Effector memory CD4-positive, alpha-beta T cell (primary cell): ENCODE results near the gene FBXL12.
"Not testable (repeated sequence)": the region's sequence is repeated elsewhere in the genome, so short reads cannot be mapped to it uniquely, and the experiment has no call there.

Experiments
- DNase-seq, 3 donors: peaks; one replicate each; pipeline ENCODE4 v3.0.0-alpha.2; 2020
- H3K27ac ChIP-seq: 2 replicates; pipeline ENCODE4 v1.7.0; 2013; ENCODE audit warnings: mild to moderate bottlenecking, low read length, moderate library complexity; ENCODE audit not compliant: insufficient read depth, poor library complexity, severe bottlenecking
- H3K27me3 ChIP-seq: replicated peaks from 2 replicates; pipeline ENCODE4 v1.7.0; 2013; ENCODE audit warnings: mild to moderate bottlenecking, low read length; ENCODE audit not compliant: insufficient read depth, control insufficient read depth, poor library complexity, severe bottlenecking
- H3K36me3 ChIP-seq: 2 replicates; pipeline ENCODE4 v1.7.0; 2013; ENCODE audit warnings: mild to moderate bottlenecking, low read length, moderate library complexity; ENCODE audit not compliant: control insufficient read depth, insufficient read depth
- H3K4me1 ChIP-seq: 2 replicates; pipeline ENCODE4 v1.7.0; 2013; ENCODE audit warnings: low read length, mild to moderate bottlenecking; ENCODE audit not compliant: control insufficient read depth, insufficient read depth, poor library complexity, severe bottlenecking
- H3K4me3 ChIP-seq: 2 replicates; pipeline ENCODE4 v1.7.0; 2013; ENCODE audit warnings: low read length, low read depth, mild to moderate bottlenecking; ENCODE audit not compliant: insufficient read depth, poor library complexity, severe bottlenecking
- H3K9me3 ChIP-seq: 2 replicates; pipeline ENCODE4 v1.7.0; 2013; ENCODE audit warnings: mild to moderate bottlenecking, low read length, moderate library complexity; ENCODE audit not compliant: control insufficient read depth

FBXL12 gene

GRCh38 chr19:9785367-9786331 lies 33.2 kb downstream of the FBXL12 start:
- Histone ChIP-seq H3K36me3 (no peaks in the 10 kb centered on the region), H3K27me3 (no peaks in the 10 kb centered on the region), H3K9me3 (no peaks in the 10 kb centered on the region), H3K4me3 (peak overlapping the region; percentile 70), H3K4me1 (peaks cover 11% of the 10 kb centered on the region), H3K27ac (peak overlapping the region; percentile 85)
- peak; percentile 89 to 96 (median 93) for DNase-seq

GRCh38 chr19:9784163-9784496 lies 34.7 kb downstream of the FBXL12 start:
- not testable (repeated sequence) for H3K27me3 ChIP-seq, H3K4me3 ChIP-seq, DNase-seq, H3K9me3 ChIP-seq, H3K36me3 ChIP-seq, H3K27ac ChIP-seq
- H3K4me1 ChIP-seq = peaks cover 11% of the 10 kb centered on the region

GRCh38 chr19:9782338-9782737 lies 36.5 kb downstream of the FBXL12 start:
- Histone ChIP-seq H3K9me3 (peaks cover 6% of the 10 kb centered on the region), H3K4me1 (peaks cover 11% of the 10 kb centered on the region), H3K36me3 (no peaks in the 10 kb centered on the region), H3K27ac (no peak overlapping the region), H3K4me3 (no peak overlapping the region), H3K27me3 (no peaks in the 10 kb centered on the region)
- no peak for DNase-seq

GRCh38 chr19:9768175-9769112 lies 50.4 kb downstream of the FBXL12 start, which contains the start of gene ZNF846:
Gene ZNF846, minus strand, starts transcription at chr19:9768738. Its CDS starts 3,788 bp downstream, at chr19:9764950.
- peak within 1 kb of the TSS; percentile 92 for H3K27ac ChIP-seq
- H3K4me3 ChIP-seq = peak within 1 kb of the TSS; percentile 87
- no peaks in the 10 kb centered on the region for H3K27me3 ChIP-seq
- peak; percentile 81 to 89 (median 85) for DNase-seq
- H3K4me1 ChIP-seq = peaks cover 11% of the 10 kb centered on the region
- H3K9me3 ChIP-seq = no peaks in the 10 kb centered on the region
- H3K36me3 ChIP-seq = no peaks in the 10 kb centered on the region
